HepG2 (cell line): ENCODE data around the gene BSG. TPM values are rescaled to one million over a fixed set of nuclear protein-coding genes. Genes with fewer than 3 reads are reported as not detected.

ENCODE experiments used
- AGO1 ChIP-seq: fragments of 200-400 bp; formaldehyde crosslinking; IDR thresholded peaks from 2 replicates; pipeline ENCODE4 v1.6.1; 2017; ENCODE audit warnings: mild to moderate bottlenecking, low read depth, low read length, moderate library complexity; ENCODE audit not compliant: poor library complexity, severe bottlenecking
- DNMT1 ChIP-seq: sonication (generic); formaldehyde crosslinking; IDR thresholded peaks from 2 replicates; pipeline ENCODE4 v1.5.1; 2020; ENCODE audit warnings: mild to moderate bottlenecking, missing genetic modification reagents
- GFI1 ChIP-seq: sonication (generic); formaldehyde crosslinking; IDR thresholded peaks from 2 replicates; pipeline ENCODE4 v1.5.0; 2020; ENCODE audit warnings: missing genetic modification reagents, mild to moderate bottlenecking, borderline replicate concordance
- GLI4 ChIP-seq: sonication (generic); formaldehyde crosslinking; IDR thresholded peaks from 2 replicates; pipeline ENCODE4 v1.5.1; 2020; ENCODE audit warnings: missing genetic modification reagents, mild to moderate bottlenecking, moderate library complexity, borderline replicate concordance
- HMGXB4 ChIP-seq, 2 experiments: sonication (generic) in 1 of 2; formaldehyde crosslinking in 1 of 2; IDR thresholded peaks; 2 replicates each; pipeline versions ENCODE4 v1.4.0 to v1.6.1; 2018 to 2020; ENCODE audit warnings: missing genetic modification reagents in 2 of 2, borderline replicate concordance in 1 of 2, low read depth in 1 of 2, mild to moderate bottlenecking in 1 of 2, missing biosample characterization in 1 of 2
- HNRNPL ChIP-seq: fragments of 200-400 bp; formaldehyde crosslinking; IDR thresholded peaks from 2 replicates; pipeline ENCODE4 v1.6.1; 2017; ENCODE audit warnings: mild to moderate bottlenecking, low read depth, low read length
- MED8 ChIP-seq: sonication (generic); formaldehyde crosslinking; IDR thresholded peaks from 2 replicates; pipeline ENCODE4 v1.8.1; 2023; ENCODE audit warnings: mild to moderate bottlenecking, missing genetic modification reagents; ENCODE audit not compliant: insufficient replicate concordance
- MTA3 ChIP-seq: sonication (generic); formaldehyde crosslinking; IDR thresholded peaks from 2 replicates; pipeline ENCODE4 v1.4.0; 2020; ENCODE audit warnings: missing genetic modification reagents
- NR3C1 ChIP-seq: sonication (generic); formaldehyde crosslinking; IDR thresholded peaks from 2 replicates; pipeline ENCODE4 v1.4.0; 2020; ENCODE audit warnings: missing genetic modification reagents
- PHF21A ChIP-seq: sonication (generic); formaldehyde crosslinking; IDR thresholded peaks from 2 replicates; pipeline ENCODE4 v1.5.0; 2020; ENCODE audit warnings: mild to moderate bottlenecking, missing genetic modification reagents
- TRIM22 ChIP-seq: fragments of 450-650 bp; IDR thresholded peaks from 2 replicates; pipeline ENCODE4 v1.6.1; 2017
- ZBTB49 ChIP-seq: sonication (generic); formaldehyde crosslinking; IDR thresholded peaks from 2 replicates; pipeline ENCODE4 v1.4.0; 2020; ENCODE audit warnings: missing genetic modification reagents, borderline replicate concordance
- ZKSCAN8 ChIP-seq: IDR thresholded peaks from 2 replicates; pipeline ENCODE4 v1.6.1; 2016; ENCODE audit warnings: borderline replicate concordance, missing genetic modification reagents, missing compliant biosample characterization
- ZNF17 ChIP-seq: sonication (generic); formaldehyde crosslinking; IDR thresholded peaks from 2 replicates; pipeline ENCODE4 v1.5.0; 2020; ENCODE audit warnings: mild to moderate bottlenecking, missing genetic modification reagents
- ZNF207 ChIP-seq: fragments of 450-650 bp; IDR thresholded peaks from 2 replicates; pipeline ENCODE4 v1.6.1; 2016; ENCODE audit warnings: antibody characterized with exemption, borderline replicate concordance
- ZNF512B ChIP-seq: sonication (generic); formaldehyde crosslinking; IDR thresholded peaks from 2 replicates; pipeline ENCODE4 v1.5.1; 2020; ENCODE audit warnings: missing genetic modification reagents, mild to moderate bottlenecking, borderline replicate concordance
- ZNF569 ChIP-seq: sonication (generic); formaldehyde crosslinking; IDR thresholded peaks from 2 replicates; pipeline ENCODE4 v1.5.0; 2020; ENCODE audit warnings: mild to moderate bottlenecking, missing genetic modification reagents, moderate library complexity, borderline replicate concordance
- ZNF709 ChIP-seq: sonication (generic); formaldehyde crosslinking; IDR thresholded peaks from 2 replicates; pipeline ENCODE4 v1.5.0; 2020; ENCODE audit warnings: mild to moderate bottlenecking, missing genetic modification reagents
- ZNF740 ChIP-seq: sonication (generic); formaldehyde crosslinking; IDR thresholded peaks from 2 replicates; pipeline ENCODE4 v1.4.0; 2020; ENCODE audit warnings: missing genetic modification reagents
- ZSCAN25 ChIP-seq: sonication (generic); formaldehyde crosslinking; IDR thresholded peaks from 2 replicates; pipeline ENCODE4 v1.8.0; 2022; ENCODE audit warnings: mild to moderate bottlenecking, missing genetic modification reagents
- polyA plus RNA-seq, 8 experiments: library from polyadenylated mRNA; depleted of rRNA in 3 of 8; stranded (reverse) in 7 of 8; unstranded in 1 of 8; fragments of >200 nt; fragmentation: Illumina TruSeq in 4 of 8; extraction: Trizol in 4 of 8; gene quantifications; 2 replicates each; pipeline versions ENCODE4 v1.2.1 to v1.2.3, GENCODE V29; 2011 to 2016; ENCODE audit warnings: low read depth in 4 of 8, missing spikeins in 1 of 8, mixed read lengths in 1 of 8; ENCODE audit not compliant: insufficient read depth in 1 of 8
- total RNA-seq, 5 experiments: library from RNA; depleted of rRNA; stranded (reverse); fragments of >200 nt; fragmentation: Illumina TruSeq; extraction: Trizol; gene quantifications; 2 replicates each; pipeline ENCODE4 v1.2.3, GENCODE V29; 2016; ENCODE audit warnings: low read depth in 1 of 5

The BSG gene
- total and polyA plus RNA-seq, 2 of the 13 experiments (the other 11 are each of a cell fraction or from before 2014, with no cell fraction given): 309 to 754 TPM

GRCh38 chr19:556611-557382 is 15.6 kb upstream of the BSG start (continued):
- TF ChIP-seq ZNF512B (CRISPR knock-in tag) (no peak), DNMT1 (CRISPR knock-in tag) (no peak), ZSCAN25 (CRISPR knock-in tag) (0 out of 2 replicates have a peak, but pooled peaks have one; percentile 10), ZNF740 (no peak), NR3C1 (CRISPR knock-in tag) (no peak), MED8 (CRISPR knock-in tag) (no peak), ZNF709 (CRISPR knock-in tag) (no peak), ZNF17 (no peak), ZNF569 (no peak), ZNF207 (no peak), TRIM22 (no peak), AGO1 (no peak), HNRNPL (no peak), GFI1 (CRISPR knock-in tag) (0 out of 2 replicates have a peak, but pooled peaks have one; percentile 47), ZBTB49 (CRISPR knock-in tag) (no peak), MTA3 (CRISPR knock-in tag) (no peak), GLI4 (CRISPR knock-in tag) (no peak; the same call in 1 of the 2 replicates), PHF21A (CRISPR knock-in tag) (no peak), HMGXB4 (CRISPR knock-in tag; IDR thresholded peaks at IDR 0.05; ENCODE audit: borderline replicate concordance in 1 of 2, low read depth in 1 of 2) (no peak), ZKSCAN8 (CRISPR knock-in tag) (no peak)
